ENCODE measurements around the gene ZNF81.

DNA sequence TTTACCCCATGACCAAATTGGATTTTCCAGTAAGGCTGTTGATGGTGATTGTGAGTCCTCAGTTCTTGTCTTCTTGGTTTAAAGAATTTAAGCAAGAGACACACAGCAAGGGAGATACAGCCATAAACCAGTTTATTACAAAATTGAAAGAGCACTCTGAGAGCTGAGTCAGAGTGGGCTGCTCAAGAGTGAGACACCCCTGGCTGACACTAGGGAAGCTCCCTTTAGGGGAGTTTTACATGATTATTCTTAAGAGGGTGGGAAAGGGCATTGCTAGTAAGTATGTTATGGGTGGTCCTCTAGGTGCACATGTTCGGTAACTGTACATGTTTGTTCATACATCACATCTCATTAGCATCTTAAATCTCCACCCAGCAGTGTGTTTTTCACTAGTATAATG is 18.8 kb upstream of the ZNF81 start:
- TF ChIP-seq, protein P1, sequence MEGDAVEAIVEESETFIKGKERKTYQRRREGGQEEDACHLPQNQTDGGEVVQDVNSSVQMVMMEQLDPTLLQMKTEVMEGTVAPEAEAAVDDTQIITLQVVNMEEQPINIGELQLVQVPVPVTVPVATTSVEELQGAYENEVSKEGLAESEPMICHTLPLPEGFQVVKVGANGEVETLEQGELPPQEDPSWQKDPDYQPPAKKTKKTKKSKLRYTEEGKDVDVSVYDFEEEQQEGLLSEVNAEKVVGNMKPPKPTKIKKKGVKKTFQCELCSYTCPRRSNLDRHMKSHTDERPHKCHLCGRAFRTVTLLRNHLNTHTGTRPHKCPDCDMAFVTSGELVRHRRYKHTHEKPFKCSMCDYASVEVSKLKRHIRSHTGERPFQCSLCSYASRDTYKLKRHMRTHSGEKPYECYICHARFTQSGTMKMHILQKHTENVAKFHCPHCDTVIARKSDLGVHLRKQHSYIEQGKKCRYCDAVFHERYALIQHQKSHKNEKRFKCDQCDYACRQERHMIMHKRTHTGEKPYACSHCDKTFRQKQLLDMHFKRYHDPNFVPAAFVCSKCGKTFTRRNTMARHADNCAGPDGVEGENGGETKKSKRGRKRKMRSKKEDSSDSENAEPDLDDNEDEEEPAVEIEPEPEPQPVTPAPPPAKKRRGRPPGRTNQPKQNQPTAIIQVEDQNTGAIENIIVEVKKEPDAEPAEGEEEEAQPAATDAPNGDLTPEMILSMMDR (conservative IDR thresholded peaks at IDR 0.05; ENCODE audit: low read depth, low read length) = no peak
- TF ChIP-seq EZH2 (IDR thresholded peaks at IDR 0.05; ENCODE audit: low read length, unreplicated experiment) (no peak), EZH2phosphoT487 (IDR thresholded peaks at IDR 0.05; ENCODE audit: borderline replicate concordance, low read length) (no peak)

Data from PC-3 (cell line).